Cardiac fibroblast (primary cell): Measurements from ENCODE around the gene EEPD1.

Source experiments
- DNase-seq, 2 donors: peaks; one replicate each; pipeline versions ENCODE4 v3.0.0 to v3.0.0-alpha.2; 2010; ENCODE audit warnings: low read depth in 2 of 2
- H3K4me3 ChIP-seq, 2 donors: replicated peaks in 1 of 2; 1 replicate in 1 of 2; 2 replicates in 1 of 2; pipeline ENCODE4 v1.5.1; 2011; ENCODE audit warnings: low read depth in 2 of 2, low read length in 2 of 2, mild to moderate bottlenecking in 2 of 2, moderate library complexity in 1 of 2
- CTCF ChIP-seq: IDR thresholded peaks from one replicate; pipeline ENCODE4 v1.5.1; 2011; ENCODE audit warnings: low read depth, mild to moderate bottlenecking, low read length, inconsistent platforms

The EEPD1 gene

GRCh38 chr7:36346260-36346831 is 193.3 kb downstream of the EEPD1 start:
- TF ChIP-seq CTCF = no peak
- H3K4me3 ChIP-seq = no peak overlapping the region
- peak; percentile 5 to 10 for DNase-seq

- H3K4me3 ChIP-seq = no peak overlapping the region
Observed at GRCh38 chr7:36348256-36348655, 195.2 kb downstream of the EEPD1 start.

GRCh38 chr7:36348771-36349170 is 195.7 kb downstream of the EEPD1 start:
- TF ChIP-seq CTCF = no peak
- H3K4me3 ChIP-seq = no peak overlapping the region
- DNase-seq = no peak

More at GRCh38 chr7:36348256-36348655, 195.2 kb downstream of the EEPD1 start:
- TF ChIP-seq CTCF = no peak
- peak; percentile 44 to 66 for DNase-seq

- no peak for TF ChIP-seq CTCF
- no peak for DNase-seq
- no peak overlapping the region for H3K4me3 ChIP-seq
Observed at GRCh38 chr7:36349626-36350025, 196.6 kb downstream of the EEPD1 start.
